Astrocyte of the cerebellum (primary cell): ENCODE measurements around the gene CNGA1.
A peak's percentile ranks its signal among the peaks of the same experiment; 100 is the strongest.

Experiments
- DNase-seq: peaks from one replicate; pipeline ENCODE4 v3.0.0-alpha.2; 2011; ENCODE audit warnings: low read depth
- H3K4me3 ChIP-seq: 2 replicates; pipeline ENCODE4 v1.5.1; 2011; ENCODE audit warnings: mild to moderate bottlenecking, low read depth, low read length, moderate library complexity
- in situ Hi-C: cut with HindIII; loops from 2 replicates; pipeline ENCODE4 v1.10.0; 2017; ENCODE audit warnings: low sequenced_read_pairs
- TF ChIP-seq, protein P1 (sequence below): IDR thresholded peaks from 2 replicates; pipeline ENCODE4 v1.5.1; 2012; ENCODE audit warnings: low read length, low read depth, moderate library complexity, mild to moderate bottlenecking; ENCODE audit errors: missing control alignments

CNGA1 gene

DNA sequence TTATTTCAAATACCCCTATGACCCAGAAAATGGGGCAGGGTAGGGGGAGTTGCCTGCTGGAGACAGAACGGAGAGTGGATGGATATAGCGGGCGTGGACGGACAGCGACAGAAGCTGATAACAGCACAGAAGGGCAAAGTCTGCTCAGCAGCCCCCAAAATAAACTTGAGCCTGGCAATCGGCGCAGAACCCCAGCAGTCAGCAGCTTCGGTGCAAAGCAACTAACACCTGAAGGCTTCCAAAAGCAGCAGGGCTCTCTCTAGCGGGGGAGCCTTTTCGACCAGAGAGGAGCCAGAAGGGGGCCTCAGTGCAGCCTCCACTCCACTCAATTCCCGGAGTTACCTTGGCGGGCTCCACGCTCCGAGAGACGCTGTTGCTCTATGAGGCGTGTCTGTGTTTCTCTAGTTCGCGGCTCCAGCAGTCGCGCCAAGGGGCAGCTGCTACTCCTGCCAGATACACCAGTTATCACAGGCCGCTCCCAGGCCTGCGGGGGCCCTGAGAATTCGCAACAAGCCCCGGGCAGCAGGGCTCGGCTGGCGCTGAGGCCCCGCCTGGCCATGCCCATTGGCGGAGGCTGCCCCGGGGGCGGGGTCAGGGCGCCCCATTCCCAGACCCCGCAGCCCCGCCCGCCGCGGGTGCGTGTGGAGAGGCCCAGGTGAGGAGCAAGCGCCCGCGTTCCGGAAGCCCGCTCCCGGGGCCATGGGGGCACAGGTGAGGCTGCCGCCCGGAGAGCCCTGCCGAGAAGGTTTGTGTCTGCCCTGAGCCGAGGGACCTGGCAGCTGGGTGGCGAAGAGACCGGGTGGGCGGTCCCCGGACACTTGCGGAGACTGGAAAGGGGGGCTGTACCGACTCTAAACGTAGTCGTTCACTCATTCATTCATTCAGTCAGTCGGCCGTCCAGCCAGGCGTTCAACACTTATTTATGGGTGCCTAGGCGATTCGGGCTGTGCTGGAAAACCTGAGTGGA is at the start of gene CNGA1, which contains the start of gene NIPAL1:
Gene CNGA1 (minus strand): TSS at position 541 of the 967 bp plus-strand sequence. CDS start 63,992 bp downstream, outside the sequence.
Gene NIPAL1 (plus strand): TSS at position 632 of the 967 bp plus-strand sequence. CDS start 68 bp downstream, at position 700.
- peak within 1 kb of the TSS; percentile 75 for H3K4me3 ChIP-seq
- in situ Hi-C loops: no loop called here
- DNase-seq: peak; percentile 11
- TF ChIP-seq, protein P1, sequence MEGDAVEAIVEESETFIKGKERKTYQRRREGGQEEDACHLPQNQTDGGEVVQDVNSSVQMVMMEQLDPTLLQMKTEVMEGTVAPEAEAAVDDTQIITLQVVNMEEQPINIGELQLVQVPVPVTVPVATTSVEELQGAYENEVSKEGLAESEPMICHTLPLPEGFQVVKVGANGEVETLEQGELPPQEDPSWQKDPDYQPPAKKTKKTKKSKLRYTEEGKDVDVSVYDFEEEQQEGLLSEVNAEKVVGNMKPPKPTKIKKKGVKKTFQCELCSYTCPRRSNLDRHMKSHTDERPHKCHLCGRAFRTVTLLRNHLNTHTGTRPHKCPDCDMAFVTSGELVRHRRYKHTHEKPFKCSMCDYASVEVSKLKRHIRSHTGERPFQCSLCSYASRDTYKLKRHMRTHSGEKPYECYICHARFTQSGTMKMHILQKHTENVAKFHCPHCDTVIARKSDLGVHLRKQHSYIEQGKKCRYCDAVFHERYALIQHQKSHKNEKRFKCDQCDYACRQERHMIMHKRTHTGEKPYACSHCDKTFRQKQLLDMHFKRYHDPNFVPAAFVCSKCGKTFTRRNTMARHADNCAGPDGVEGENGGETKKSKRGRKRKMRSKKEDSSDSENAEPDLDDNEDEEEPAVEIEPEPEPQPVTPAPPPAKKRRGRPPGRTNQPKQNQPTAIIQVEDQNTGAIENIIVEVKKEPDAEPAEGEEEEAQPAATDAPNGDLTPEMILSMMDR: peak; percentile 72

DNA sequence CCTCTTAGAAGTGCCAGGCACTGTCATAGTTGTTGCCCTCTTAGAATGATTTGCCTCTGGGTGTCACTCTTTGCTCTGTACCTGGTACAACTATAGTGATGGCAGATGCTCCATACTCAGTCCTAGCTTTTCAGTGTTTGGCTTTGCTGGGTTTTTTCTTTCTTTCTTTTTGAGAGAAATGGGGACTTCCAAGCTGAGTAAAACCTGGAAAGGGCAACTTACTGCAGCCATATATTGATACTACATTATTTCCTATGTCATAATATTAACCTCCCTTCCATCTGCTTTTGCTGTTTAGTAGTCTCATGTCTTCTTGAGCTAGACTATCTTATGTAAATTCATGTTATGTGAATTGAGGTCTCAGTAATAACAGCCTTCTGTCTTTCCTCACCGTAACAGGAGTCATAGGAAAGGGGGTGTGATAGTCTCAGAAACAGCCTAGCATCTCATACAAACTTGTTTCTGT is 49.1 kb upstream of the CNGA1 start:
- no peak for DNase-seq
- TF ChIP-seq, protein P1: no peak
- in situ Hi-C loops: no loop called here
- no peak overlapping the region for H3K4me3 ChIP-seq

DNA sequence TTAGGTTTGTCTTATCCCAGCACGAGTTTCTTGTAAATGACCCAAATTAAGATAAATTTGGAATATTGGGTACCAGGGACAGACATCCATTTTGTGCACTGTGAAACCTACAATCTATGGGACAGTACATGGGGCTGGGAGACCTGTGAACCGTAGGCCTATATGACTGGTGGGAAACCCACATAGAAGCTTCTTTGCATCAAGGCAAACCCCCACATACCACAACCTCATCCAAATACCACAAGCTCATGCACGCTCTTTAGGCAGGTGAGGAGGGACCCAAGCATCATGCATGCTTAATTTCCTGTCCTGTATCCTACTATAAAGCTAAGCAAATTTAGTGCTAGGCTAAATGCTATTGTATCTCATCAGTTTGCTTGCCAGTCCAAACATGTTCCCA is 47.9 kb upstream of the CNGA1 start:
- TF ChIP-seq, protein P1: no peak
- in situ Hi-C loops: no loop called here
- no peak overlapping the region for H3K4me3 ChIP-seq
- DNase-seq: no peak

DNA sequence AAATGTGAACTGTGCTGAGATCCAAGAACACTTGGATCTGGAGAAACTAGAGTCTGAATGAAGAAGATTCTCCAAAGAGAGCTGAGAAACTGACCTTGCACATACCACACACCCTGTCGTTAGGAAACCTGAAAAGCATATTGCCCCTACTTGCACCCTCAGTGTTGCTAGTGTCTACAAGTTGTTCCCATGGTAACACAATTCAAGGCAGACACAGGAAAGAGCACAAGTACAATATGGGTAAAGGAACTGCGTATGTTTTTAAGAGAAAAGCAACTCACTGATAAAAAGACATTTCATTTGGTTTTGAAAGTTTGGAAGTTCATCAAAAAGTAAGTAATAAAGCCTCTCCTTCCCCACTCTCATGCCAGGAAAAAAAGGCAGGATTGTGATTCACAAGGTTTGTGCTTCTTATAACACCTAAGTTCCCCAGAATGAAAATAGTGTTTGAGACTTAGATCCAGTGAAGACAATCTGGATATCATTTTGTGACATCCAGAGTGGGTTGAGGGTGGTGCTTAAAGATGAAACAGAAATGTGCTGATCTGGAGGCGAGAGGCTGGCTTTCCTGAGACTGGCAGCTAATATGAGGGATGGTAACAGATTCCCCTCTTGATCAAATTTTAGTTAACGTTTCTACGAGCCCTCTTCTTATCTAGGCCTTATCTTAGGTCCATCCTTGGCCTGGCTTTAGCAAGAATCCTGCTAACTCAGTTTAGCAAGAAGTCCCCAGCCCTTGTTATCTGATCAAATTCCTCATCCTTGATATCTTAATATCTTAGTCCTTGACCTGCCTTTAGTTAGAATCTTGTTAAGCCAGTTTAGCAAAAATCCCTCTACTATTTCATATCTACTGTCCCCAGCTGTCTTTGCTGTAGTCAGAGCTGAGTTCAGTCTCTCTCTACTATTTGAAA is 42.4 kb upstream of the CNGA1 start:
- no peak for DNase-seq
- H3K4me3 ChIP-seq: no peak overlapping the region
- TF ChIP-seq, protein P1: no peak
- in situ Hi-C loops: no loop called here

DNA sequence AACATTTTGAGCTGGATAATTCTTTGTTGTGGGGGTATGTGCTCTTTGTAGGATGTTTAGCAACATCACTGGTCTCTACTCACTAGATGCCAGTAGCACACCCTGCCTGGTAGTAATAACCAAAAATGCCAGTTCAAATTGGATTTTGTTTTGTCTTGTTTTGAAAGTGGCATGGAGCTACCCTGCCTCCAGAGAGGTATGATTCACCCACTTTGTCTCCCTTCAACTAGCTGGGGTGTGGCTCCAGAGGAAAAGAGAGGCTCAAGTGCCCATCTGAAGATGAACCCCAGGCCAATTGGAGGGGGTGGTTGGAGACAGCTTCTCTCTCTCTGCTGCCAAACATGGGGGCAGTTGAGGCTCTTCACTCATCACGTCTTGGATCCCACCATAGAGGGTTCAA is 34.6 kb upstream of the CNGA1 start:
- in situ Hi-C loops: no loop called here
- no peak overlapping the region for H3K4me3 ChIP-seq

DNA sequence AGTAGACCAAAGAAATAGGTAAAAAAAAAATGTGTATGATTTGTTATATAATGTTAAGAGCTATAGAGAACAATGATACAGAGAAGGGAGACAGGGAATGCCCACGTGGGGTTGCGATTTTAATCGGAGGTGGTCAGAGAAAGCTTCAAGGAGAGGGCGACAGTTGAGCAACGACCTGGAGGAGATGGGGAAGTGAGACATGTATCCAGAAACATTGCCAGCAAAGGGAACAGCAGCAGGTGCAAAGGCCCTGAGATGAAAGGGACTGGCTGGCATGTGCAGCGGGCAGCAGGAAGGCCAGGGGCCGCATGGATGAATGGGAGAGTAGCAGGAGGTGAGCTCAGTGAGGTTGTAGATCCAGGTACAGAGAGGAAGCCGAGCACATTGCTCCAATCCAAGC is 33.0 kb upstream of the CNGA1 start:
- in situ Hi-C loops: no loop called here
- no peak for DNase-seq
- TF ChIP-seq, protein P1: no peak
- H3K4me3 ChIP-seq: no peak overlapping the region

More for the DNA sequence above, 34.6 kb upstream of the CNGA1 start:
- no peak for DNase-seq
- TF ChIP-seq, protein P1: no peak
